ENCODE measurements around the gene NINL.
"Not testable (repeated sequence)": the region's sequence is repeated elsewhere in the genome, so short reads cannot be mapped to it uniquely, and the experiment has no call there.

Gene NINL

DNA sequence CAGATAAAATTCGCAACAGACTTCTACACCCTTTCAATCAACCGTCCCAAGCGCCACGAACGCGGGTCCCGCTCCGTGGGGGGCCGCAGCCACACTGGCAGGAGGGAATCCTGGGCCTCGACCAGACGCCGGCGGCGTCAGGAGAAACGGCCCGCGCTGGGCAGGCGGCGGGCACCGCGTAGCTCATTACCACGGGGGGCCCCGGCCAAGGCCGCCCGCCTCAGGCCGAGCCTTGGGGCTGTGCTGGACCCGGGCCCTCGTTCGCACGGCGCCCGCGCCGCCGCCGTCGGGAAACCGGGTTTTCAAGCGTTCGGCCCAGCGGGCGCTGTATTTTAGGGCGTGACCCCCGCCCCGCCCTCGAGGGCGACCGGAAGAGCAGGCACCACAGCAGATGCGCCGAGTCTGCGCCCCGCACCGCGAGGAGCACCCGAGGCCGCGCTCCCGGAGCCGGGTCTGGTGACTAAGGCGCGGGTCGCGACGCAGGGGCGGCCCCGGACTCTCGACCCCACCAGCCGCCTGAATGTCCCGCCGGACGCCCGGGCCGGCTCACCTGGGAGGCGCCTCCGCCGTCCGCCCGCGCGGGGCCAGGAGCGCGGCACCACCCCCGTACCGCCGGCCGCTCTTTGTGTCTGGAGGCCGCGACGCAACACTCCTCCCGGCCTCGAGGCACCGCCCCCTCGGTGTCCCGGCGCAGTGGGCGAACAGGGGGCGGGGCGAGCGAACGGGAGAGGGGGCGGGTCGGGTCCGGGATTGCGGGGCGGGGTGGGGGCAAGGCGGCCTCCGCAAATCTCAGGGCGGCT, at the start of gene NINL:
TSS of gene NINL (minus strand) at position 627 of the 800 bp plus-strand sequence. CDS start 58,944 bp downstream, outside the sequence.
- peak within 1 kb of the TSS; percentile 33 for H3K9ac ChIP-seq (ENCODE audit: low read length)
- H3K36me3 ChIP-seq (ENCODE audit: insufficient read depth, low read length), result no peaks in the 10 kb centered on the region
- peak within 1 kb of the TSS; percentile 52 for H3K27ac ChIP-seq (ENCODE audit: low read depth, low read length)

DNA sequence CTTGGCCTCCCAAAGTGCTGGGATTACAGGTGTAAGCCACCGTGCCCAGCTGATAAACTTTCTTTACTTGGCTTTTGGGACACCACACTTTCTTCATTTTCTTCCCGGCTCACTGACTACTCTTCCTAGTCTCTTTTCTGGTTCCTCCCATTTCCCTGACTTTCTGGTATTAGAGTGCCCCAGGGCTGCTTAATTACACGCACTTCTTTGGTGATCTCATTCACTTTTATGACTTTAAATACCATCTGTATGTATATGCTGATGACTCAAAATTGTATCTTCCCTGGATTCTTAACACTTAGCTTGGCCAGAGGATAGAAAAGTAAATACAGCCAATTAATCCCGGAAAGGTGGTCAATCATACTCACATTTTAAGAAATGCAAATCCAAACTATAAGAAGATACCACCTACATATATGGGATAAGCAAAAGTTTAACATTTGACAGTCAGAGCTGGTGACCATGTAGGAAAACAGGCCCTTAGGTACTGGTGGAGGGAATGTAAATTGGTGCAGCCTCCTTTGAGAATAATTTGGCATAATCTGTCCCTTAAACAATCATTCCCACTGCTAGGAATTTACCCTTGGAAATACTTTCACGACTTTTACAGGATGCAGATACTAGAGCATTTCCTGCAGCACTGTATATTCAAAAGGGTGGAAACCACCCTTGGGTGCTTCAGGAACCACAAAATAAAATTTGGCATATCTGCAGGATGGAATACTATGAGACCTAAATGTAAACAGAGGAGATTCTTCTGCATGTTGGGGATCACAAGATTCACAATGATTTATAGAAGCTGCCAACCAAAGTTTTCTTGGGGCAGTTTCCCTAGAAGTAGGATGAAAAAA, 47.8 kb upstream of the NINL start:
- H3K4me3 ChIP-seq (ENCODE audit: low read depth in 1 of 2, low read length in 2 of 2), result no peak overlapping the region
- no peak overlapping the region for H3K9ac ChIP-seq (ENCODE audit: low read length)
- H3K27ac ChIP-seq (ENCODE audit: low read depth, low read length), result no peak overlapping the region
- no peaks in the 10 kb centered on the region for H3K27me3 ChIP-seq (ENCODE audit: control insufficient read depth in 1 of 2, insufficient read depth in 2 of 2, low read length in 2 of 2)
- peaks cover 20% of the 10 kb centered on the region for H3K36me3 ChIP-seq (ENCODE audit: insufficient read depth, low read length)
- H3K4me1 ChIP-seq (ENCODE audit: insufficient read depth, low read length), result no peaks in the 10 kb centered on the region
- H3K9me3 ChIP-seq (ENCODE audit: low read length), result no peaks in the 10 kb centered on the region

More for the DNA sequence above, at the start of gene NINL:
- Histone ChIP-seq H3K9me3 (ENCODE audit: low read length) (no peaks in the 10 kb centered on the region), H3K4me3 (ENCODE audit: low read depth in 1 of 2, low read length in 2 of 2) (peak within 1 kb of the TSS; percentile 58 to 68), H3K27me3 (ENCODE audit: control insufficient read depth in 1 of 2, insufficient read depth in 2 of 2, low read length in 2 of 2) (no peaks in the 10 kb centered on the region), H3K4me1 (ENCODE audit: insufficient read depth, low read length) (no peaks in the 10 kb centered on the region)

DNA sequence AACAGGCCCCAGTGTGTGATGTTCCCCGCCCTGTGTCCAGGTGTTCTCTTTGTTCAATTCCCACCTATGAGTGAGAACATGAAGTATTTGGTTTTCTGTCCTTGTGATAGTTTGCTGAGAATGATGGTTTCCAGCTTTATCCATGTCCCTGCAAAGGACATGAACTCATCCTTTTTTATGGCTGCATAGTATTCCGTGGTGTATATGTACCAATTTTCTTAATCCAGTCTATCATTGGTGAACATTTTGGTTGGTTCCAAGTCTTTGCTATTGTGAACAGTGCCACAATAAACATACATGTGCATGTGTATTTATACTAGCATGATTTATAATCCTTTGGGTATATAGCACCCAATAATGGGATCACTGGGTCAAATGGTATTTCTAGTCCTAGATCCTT, 45.3 kb upstream of the NINL start:
- H3K27ac ChIP-seq (ENCODE audit: low read depth, low read length); H3K27me3 ChIP-seq (ENCODE audit: control insufficient read depth in 1 of 2, insufficient read depth in 2 of 2, low read length in 2 of 2); H3K4me3 ChIP-seq (ENCODE audit: low read depth in 1 of 2, low read length in 2 of 2); H3K9me3 ChIP-seq (ENCODE audit: low read length); H3K4me1 ChIP-seq (ENCODE audit: insufficient read depth, low read length); H3K9ac ChIP-seq (ENCODE audit: low read length): not testable (repeated sequence)
- H3K36me3 ChIP-seq (ENCODE audit: insufficient read depth, low read length), result peaks cover 14% of the 10 kb centered on the region

DNA sequence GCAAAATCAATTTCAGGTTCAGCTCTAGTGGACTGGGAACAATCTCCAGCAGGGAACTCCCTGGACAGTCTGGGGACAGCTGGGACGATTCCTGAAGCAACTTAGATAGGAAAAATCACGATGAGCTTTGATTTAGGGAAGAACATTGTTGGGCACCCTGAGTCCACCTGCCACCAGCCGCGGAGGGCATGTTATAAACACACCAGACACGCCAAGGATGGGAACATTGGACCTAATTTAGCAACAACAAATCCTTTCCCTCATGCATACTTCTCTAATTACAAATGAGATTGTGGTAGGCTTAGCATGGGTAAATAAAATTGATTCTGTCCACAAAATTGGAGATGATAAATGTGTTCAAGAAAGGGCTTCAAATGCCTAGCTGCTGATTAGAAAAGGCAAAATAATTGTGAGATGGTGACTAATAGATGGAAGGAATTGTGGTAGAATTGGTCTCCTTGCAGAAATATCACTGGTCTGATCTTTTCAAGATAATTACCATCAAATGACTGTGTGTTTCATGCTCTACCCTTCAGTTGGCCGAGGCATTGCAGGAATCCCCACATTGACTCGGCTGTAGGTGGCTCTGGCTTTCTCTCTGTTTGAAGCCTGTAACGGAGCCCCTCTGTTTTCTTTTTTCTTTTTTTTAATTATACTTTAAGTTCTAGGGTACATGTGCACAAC, 44.6 kb upstream of the NINL start:
- Histone ChIP-seq H3K9me3 (ENCODE audit: low read length) (no peaks in the 10 kb centered on the region), H3K27me3 (ENCODE audit: control insufficient read depth in 1 of 2, insufficient read depth in 2 of 2, low read length in 2 of 2) (no peaks in the 10 kb centered on the region), H3K36me3 (ENCODE audit: insufficient read depth, low read length) (peaks cover 8% of the 10 kb centered on the region), H3K4me1 (ENCODE audit: insufficient read depth, low read length) (no peaks in the 10 kb centered on the region), H3K9ac (ENCODE audit: low read length) (no peak overlapping the region), H3K27ac (ENCODE audit: low read depth, low read length) (no peak overlapping the region), H3K4me3 (ENCODE audit: low read depth in 1 of 2, low read length in 2 of 2) (no peak overlapping the region)

GRCh38 chr20:25626779-25627178, 41.4 kb upstream of the NINL start:
- no peaks in the 10 kb centered on the region for H3K27me3 ChIP-seq (ENCODE audit: control insufficient read depth in 1 of 2, insufficient read depth in 2 of 2, low read length in 2 of 2)
- H3K27ac ChIP-seq (ENCODE audit: low read depth, low read length), result no peak overlapping the region
- no peaks in the 10 kb centered on the region for H3K9me3 ChIP-seq (ENCODE audit: low read length)
- H3K4me1 ChIP-seq (ENCODE audit: insufficient read depth, low read length), result peaks cover 14% of the 10 kb centered on the region
- H3K36me3 ChIP-seq (ENCODE audit: insufficient read depth, low read length), result no peaks in the 10 kb centered on the region
- no peak overlapping the region for H3K9ac ChIP-seq (ENCODE audit: low read length)
- H3K4me3 ChIP-seq (ENCODE audit: low read depth in 1 of 2, low read length in 2 of 2), result no peak overlapping the region

- Histone ChIP-seq H3K4me1 (ENCODE audit: insufficient read depth, low read length) (peaks cover 14% of the 10 kb centered on the region), H3K27me3 (ENCODE audit: control insufficient read depth in 1 of 2, insufficient read depth in 2 of 2, low read length in 2 of 2) (no peaks in the 10 kb centered on the region), H3K9ac (ENCODE audit: low read length) (peak overlapping the region; percentile 17), H3K27ac (ENCODE audit: low read depth, low read length) (peak overlapping the region; percentile 99), H3K4me3 (ENCODE audit: low read depth in 1 of 2, low read length in 2 of 2) (peak overlapping the region; percentile 92 to 94), H3K9me3 (ENCODE audit: low read length) (no peaks in the 10 kb centered on the region), H3K36me3 (ENCODE audit: insufficient read depth, low read length) (no peaks in the 10 kb centered on the region)
Observed at GRCh38 chr20:25624500-25624939, 39.2 kb upstream of the NINL start.

GRCh38 chr20:25623736-25624499, 38.6 kb upstream of the NINL start, which contains the start of gene NANP:
NANP (minus strand) TSS chr20:25624014; CDS start chr20:25623948, 66 bp downstream.
- Histone ChIP-seq H3K27me3 (ENCODE audit: control insufficient read depth in 1 of 2, insufficient read depth in 2 of 2, low read length in 2 of 2) (no peaks in the 10 kb centered on the region), H3K9ac (ENCODE audit: low read length) (peak within 1 kb of the TSS; percentile 17), H3K36me3 (ENCODE audit: insufficient read depth, low read length) (no peaks in the 10 kb centered on the region), H3K4me1 (ENCODE audit: insufficient read depth, low read length) (peaks cover 14% of the 10 kb centered on the region), H3K9me3 (ENCODE audit: low read length) (no peaks in the 10 kb centered on the region), H3K4me3 (ENCODE audit: low read depth in 1 of 2, low read length in 2 of 2) (peak within 1 kb of the TSS; percentile 92 to 94), H3K27ac (ENCODE audit: low read depth, low read length) (peak within 1 kb of the TSS; percentile 99)

- Histone ChIP-seq H3K9me3 (ENCODE audit: low read length) (no peaks in the 10 kb centered on the region), H3K27me3 (ENCODE audit: control insufficient read depth in 1 of 2, insufficient read depth in 2 of 2, low read length in 2 of 2) (no peaks in the 10 kb centered on the region), H3K4me1 (ENCODE audit: insufficient read depth, low read length) (peaks cover 14% of the 10 kb centered on the region), H3K27ac (ENCODE audit: low read depth, low read length) (peak overlapping the region; percentile 99), H3K9ac (ENCODE audit: low read length) (peak overlapping the region; percentile 17), H3K4me3 (ENCODE audit: low read depth in 1 of 2, low read length in 2 of 2) (peak overlapping the region; percentile 92 to 94), H3K36me3 (ENCODE audit: insufficient read depth, low read length) (no peaks in the 10 kb centered on the region)
Observed at GRCh38 chr20:25623225-25623735, 37.9 kb upstream of the NINL start.

DNA sequence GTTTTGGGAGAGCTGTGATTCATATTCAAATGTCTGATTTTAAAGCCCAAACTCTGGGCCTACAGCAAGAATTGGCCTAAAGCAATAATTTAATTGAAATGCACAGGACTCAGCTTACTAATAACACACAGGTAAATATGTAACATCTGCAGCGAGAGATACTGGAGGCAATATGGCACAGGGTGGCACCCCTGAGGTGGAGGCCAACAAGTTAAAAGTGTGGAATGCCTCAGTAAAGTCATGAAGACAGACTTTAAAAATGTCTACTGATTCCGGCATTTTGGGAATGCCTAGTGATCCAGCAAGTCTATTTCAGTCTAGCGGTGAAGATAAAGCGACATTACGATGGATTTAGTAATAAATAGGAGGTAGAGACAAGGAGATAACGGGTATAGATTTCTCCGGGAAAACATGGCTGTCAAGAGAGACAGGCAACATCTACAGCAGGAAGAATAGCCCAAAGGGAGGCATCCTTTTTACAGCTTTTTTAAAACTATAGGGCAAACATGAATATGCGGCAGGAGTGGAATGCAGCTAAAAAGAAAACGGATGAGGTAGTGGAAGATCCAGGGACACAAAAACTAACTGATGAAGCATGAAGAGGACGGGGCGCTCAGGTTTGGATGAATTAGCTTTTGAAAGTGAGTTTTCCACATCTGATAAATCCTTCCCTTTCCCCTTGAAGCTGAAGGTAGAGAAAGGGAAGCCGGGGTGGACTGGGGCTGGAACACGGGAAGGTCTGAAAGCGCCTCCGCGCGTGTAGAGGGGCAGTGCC, 37.3 kb upstream of the NINL start:
- H3K36me3 ChIP-seq (ENCODE audit: insufficient read depth, low read length), result no peaks in the 10 kb centered on the region
- H3K9me3 ChIP-seq (ENCODE audit: low read length), result no peaks in the 10 kb centered on the region
- H3K4me3 ChIP-seq (ENCODE audit: low read depth in 1 of 2, low read length in 2 of 2), result peak overlapping the region; percentile 92 to 94
- H3K27ac ChIP-seq (ENCODE audit: low read depth, low read length), result peak overlapping the region; percentile 99
- peak overlapping the region; percentile 17 for H3K9ac ChIP-seq (ENCODE audit: low read length)
- H3K27me3 ChIP-seq (ENCODE audit: control insufficient read depth in 1 of 2, insufficient read depth in 2 of 2, low read length in 2 of 2), result no peaks in the 10 kb centered on the region
- peaks cover 14% of the 10 kb centered on the region for H3K4me1 ChIP-seq (ENCODE audit: insufficient read depth, low read length)

- Histone ChIP-seq H3K9me3 (ENCODE audit: low read length) (no peaks in the 10 kb centered on the region), H3K4me3 (ENCODE audit: low read depth in 1 of 2, low read length in 2 of 2) (no peak overlapping the region), H3K27me3 (ENCODE audit: control insufficient read depth in 1 of 2, insufficient read depth in 2 of 2, low read length in 2 of 2) (no peaks in the 10 kb centered on the region), H3K4me1 (ENCODE audit: insufficient read depth, low read length) (peaks cover 14% of the 10 kb centered on the region), H3K36me3 (ENCODE audit: insufficient read depth, low read length) (no peaks in the 10 kb centered on the region), H3K9ac (ENCODE audit: low read length) (no peak overlapping the region), H3K27ac (ENCODE audit: low read depth, low read length) (no peak overlapping the region)
Observed at GRCh38 chr20:25622049-25622448, 36.7 kb upstream of the NINL start.

Data from muscle layer of colon (tissue), 2 donors.